C4-2B (cell line): ENCODE results near the gene PIK3R5.

Source experiments
- ZFX ChIP-seq: fragments of 450-650 bp; IDR thresholded peaks from 2 replicates; pipeline ENCODE4 v1.6.1; 2017
- TF ChIP-seq, protein P1 (sequence below): fragments of 450-650 bp; conservative IDR thresholded peaks from 2 replicates; pipeline ENCODE4 v1.5.1; 2017; ENCODE audit warnings: mild to moderate bottlenecking

- TF ChIP-seq, protein P1, sequence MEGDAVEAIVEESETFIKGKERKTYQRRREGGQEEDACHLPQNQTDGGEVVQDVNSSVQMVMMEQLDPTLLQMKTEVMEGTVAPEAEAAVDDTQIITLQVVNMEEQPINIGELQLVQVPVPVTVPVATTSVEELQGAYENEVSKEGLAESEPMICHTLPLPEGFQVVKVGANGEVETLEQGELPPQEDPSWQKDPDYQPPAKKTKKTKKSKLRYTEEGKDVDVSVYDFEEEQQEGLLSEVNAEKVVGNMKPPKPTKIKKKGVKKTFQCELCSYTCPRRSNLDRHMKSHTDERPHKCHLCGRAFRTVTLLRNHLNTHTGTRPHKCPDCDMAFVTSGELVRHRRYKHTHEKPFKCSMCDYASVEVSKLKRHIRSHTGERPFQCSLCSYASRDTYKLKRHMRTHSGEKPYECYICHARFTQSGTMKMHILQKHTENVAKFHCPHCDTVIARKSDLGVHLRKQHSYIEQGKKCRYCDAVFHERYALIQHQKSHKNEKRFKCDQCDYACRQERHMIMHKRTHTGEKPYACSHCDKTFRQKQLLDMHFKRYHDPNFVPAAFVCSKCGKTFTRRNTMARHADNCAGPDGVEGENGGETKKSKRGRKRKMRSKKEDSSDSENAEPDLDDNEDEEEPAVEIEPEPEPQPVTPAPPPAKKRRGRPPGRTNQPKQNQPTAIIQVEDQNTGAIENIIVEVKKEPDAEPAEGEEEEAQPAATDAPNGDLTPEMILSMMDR, result no peak
- TF ChIP-seq ZFX, result no peak
Observed at GRCh38 chr17:8890671-8891070, 74.8 kb downstream of the PIK3R5 start.
